HCT116 (cell line): ENCODE data around the gene DMWD. TPM values are rescaled to one million over a fixed set of nuclear protein-coding genes. Genes with fewer than 3 reads are reported as not detected.

Source experiments
- ATAC-seq: fragments of 200-7000 bp; cut with Tn5 transposase; 2 replicates; pipeline ENCODE4 v1.9.1; 2020; ENCODE audit warnings: mild to moderate bottlenecking, moderate library complexity
- BruUV-seq: library from RNA; stranded (reverse); fragments of 400-500 nt; replicated peaks from 2 replicates; lab custom pipeline; 2021; lab: Mats Ljungman, UMichigan
- CTCF ChIA-PET: fragments of 300-600 bp; sonication (Branson Sonifier 250); formaldehyde crosslinking; loops from one replicate; lab custom pipeline; 2021; ENCODE audit warnings: antibody characterized with exemption; lab: Charles Lee
- POLR2A ChIA-PET: fragments of 300-600, 350-600 bp; sonication (Branson Sonifier 250); formaldehyde crosslinking; loops from one replicate; lab custom pipeline; 2021; ENCODE audit warnings: antibody characterized with exemption; lab: Charles Lee
- RAD21 ChIA-PET, 2 experiments: fragments of 300-600 bp; sonication (Branson Sonifier 250); formaldehyde crosslinking; loops; one replicate each; lab custom pipeline; 2023; ENCODE audit warnings: low total read pairs in 2 of 2; ENCODE audit not compliant: uncharacterized antibody in 2 of 2, unreplicated experiment in 2 of 2, low non-redundant PET in 1 of 2; lab: Charles Lee
- DNase-seq: peaks from one replicate; pipeline ENCODE4 v3.0.0-alpha.2; 2010; ENCODE audit warnings: low read depth, low spot score
- H2AFZ ChIP-seq: fragments of 200-600 bp; shearing (Covaris generic), sonication (generic); 2 replicates; pipeline ENCODE4 v1.6.1; 2017; ENCODE audit warnings: low read depth, mixed run types, mixed read lengths, antibody characterized with exemption, low read length; ENCODE audit not compliant: poor library complexity, severe bottlenecking
- H3K27ac ChIP-seq: 2 replicates; pipeline ENCODE4 v1.5.1; 2012; ENCODE audit warnings: low read depth, low read length
- H3K27me3 ChIP-seq: fragments of 200-600 bp; sonication (generic); 2 replicates; pipeline ENCODE4 v1.6.1; 2016; ENCODE audit warnings: mixed run types, low read length, mixed read lengths; ENCODE audit not compliant: insufficient read depth
- H3K36me3 ChIP-seq, 2 experiments: fragments of 200-500 bp in 1 of 2; fragments of 200-600 bp in 1 of 2; sonication (Bioruptor generic) in 1 of 2; sonication (generic) in 1 of 2; 2 replicates each; pipeline versions ENCODE4 v1.5.1 to v1.6.1; 2014 to 2016; ENCODE audit warnings: low read length in 2 of 2, inconsistent platforms in 1 of 2, mixed read lengths in 1 of 2, mixed run types in 1 of 2; ENCODE audit not compliant: insufficient read depth in 2 of 2, control insufficient read depth in 1 of 2
- H3K4me1 ChIP-seq, 2 experiments: fragments of 200-600 bp in 1 of 2; sonication (generic) in 1 of 2; 2 replicates each; pipeline versions ENCODE4 v1.5.1 to v1.6.1; 2012 to 2017; ENCODE audit warnings: low read length in 2 of 2, inconsistent platforms in 1 of 2, mild to moderate bottlenecking in 1 of 2, mixed read lengths in 1 of 2, mixed run types in 1 of 2, moderate library complexity in 1 of 2; ENCODE audit not compliant: insufficient read depth in 2 of 2, control insufficient read depth in 1 of 2
- H3K4me2 ChIP-seq: fragments of 200-600 bp; sonication (generic); 2 replicates; pipeline ENCODE4 v1.6.1; 2017; ENCODE audit warnings: mixed run types, low read length, mixed read lengths
- H3K4me3 ChIP-seq, 2 experiments: fragments of 200-600 bp in 1 of 2; sonication (generic) in 1 of 2; replicated peaks in 1 of 2; 2 replicates each; pipeline ENCODE4 v1.5.1; 2011 to 2016; ENCODE audit warnings: low read length in 2 of 2, control low read depth in 1 of 2, low read depth in 1 of 2, mild to moderate bottlenecking in 1 of 2, mixed read lengths in 1 of 2, mixed run types in 1 of 2
- H3K79me2 ChIP-seq: fragments of 200-600 bp; sonication (generic); 2 replicates; pipeline ENCODE4 v1.6.1; 2017; ENCODE audit warnings: mild to moderate bottlenecking, mixed run types, low read length, moderate library complexity, mixed read lengths; ENCODE audit not compliant: insufficient read depth
- H3K9ac ChIP-seq: fragments of 200-600 bp; sonication (generic); 2 replicates; pipeline ENCODE4 v1.6.1; 2016; ENCODE audit warnings: low read length, mixed read lengths
- H3K9me2 ChIP-seq: fragments of 200-600 bp; sonication (generic), shearing (Covaris generic); 2 replicates; pipeline ENCODE4 v1.6.1; 2017; ENCODE audit warnings: mixed run types, mild to moderate bottlenecking, moderate library complexity; ENCODE audit not compliant: insufficient read depth
- H3K9me3 ChIP-seq, 2 experiments: fragments of 200-500 bp in 1 of 2; fragments of 200-600 bp in 1 of 2; sonication (Bioruptor generic) in 1 of 2; sonication (generic) in 1 of 2; 2 replicates each; pipeline ENCODE4 v1.6.1; 2014 to 2017; ENCODE audit warnings: low read length in 2 of 2, mixed read lengths in 2 of 2, inconsistent platforms in 1 of 2, low read depth in 1 of 2, mild to moderate bottlenecking in 1 of 2, mixed run types in 1 of 2, moderate library complexity in 1 of 2; ENCODE audit not compliant: control insufficient read depth in 1 of 2, insufficient read depth in 1 of 2
- H4K20me1 ChIP-seq: fragments of 200-600 bp; sonication (generic), shearing (Covaris generic); 2 replicates; pipeline ENCODE4 v1.6.1; 2017; ENCODE audit warnings: mixed run types, mild to moderate bottlenecking, moderate library complexity; ENCODE audit not compliant: insufficient read depth
- EGR1 ChIP-seq: IDR thresholded peaks from 2 replicates; pipeline ENCODE4 v1.6.1; 2012; ENCODE audit warnings: low read depth
- EZH2phosphoT487 ChIP-seq: fragments of 200-600 bp; IDR thresholded peaks from 2 replicates; pipeline ENCODE4 v1.6.1; 2018; ENCODE audit warnings: antibody characterized with exemption, borderline replicate concordance
- POLR2AphosphoS5 ChIP-seq: IDR thresholded peaks from 2 replicates; pipeline ENCODE4 v1.6.1; 2011; ENCODE audit warnings: mild to moderate bottlenecking, low read depth, low read length, moderate library complexity
- RAD21 ChIP-seq: IDR thresholded peaks from 2 replicates; pipeline ENCODE4 v1.6.1; 2012; ENCODE audit warnings: low read depth, mild to moderate bottlenecking
- SIN3A ChIP-seq: IDR thresholded peaks from 2 replicates; pipeline ENCODE4 v1.6.1; 2012; ENCODE audit warnings: low read depth
- SP1 ChIP-seq: IDR thresholded peaks from 2 replicates; pipeline ENCODE4 v1.6.1; 2012; ENCODE audit warnings: low read depth
- SRF ChIP-seq: IDR thresholded peaks from 2 replicates; pipeline ENCODE4 v1.6.1; 2012; ENCODE audit warnings: low read depth
- TCF7L2 ChIP-seq: IDR thresholded peaks from 2 replicates; pipeline ENCODE4 v1.7.0; 2011; ENCODE audit warnings: borderline replicate concordance, inconsistent platforms; ENCODE audit not compliant: insufficient read depth, insufficient read length; ENCODE audit errors: extremely low read depth
- ZBTB33 ChIP-seq: IDR thresholded peaks from 2 replicates; pipeline ENCODE4 v1.6.1; 2011; ENCODE audit warnings: mild to moderate bottlenecking, low read length, moderate library complexity; ENCODE audit not compliant: insufficient replicate concordance; ENCODE audit errors: extremely low read depth
- ZFX ChIP-seq: fragments of 450-650 bp; IDR thresholded peaks from 2 replicates; pipeline ENCODE4 v1.6.1; 2017
- ZNF274 ChIP-seq: fragments of 200-500 bp; sonication (Bioruptor generic); IDR thresholded peaks from 2 replicates; pipeline ENCODE4 v1.6.1; 2014; ENCODE audit warnings: mild to moderate bottlenecking, low read depth, low read length, inconsistent platforms
- intact Hi-C: fragments of 100-400 bp; cut with micrococcal nuclease; formaldehyde crosslinking; loops from 2 replicates; pipeline ENCODE4 v1.10.0; 2022
- total RNA-seq: library from RNA; stranded (reverse); gene quantifications from one replicate; pipeline ENCODE4 v1.2.1, GENCODE V29; 2021; ENCODE audit not compliant: unreplicated experiment

DMWD gene
- total RNA-seq, 1 experiment from 2014 or later = 56.8 TPM

- peak; percentile 87 for TF ChIP-seq RAD21
- no peak for TF ChIP-seq SP1
- no peak for TF ChIP-seq TCF7L2
Observed at GRCh38 chr19:45817010-45817724, 24.5 kb upstream of the DMWD start (continued).

GRCh38 chr19:45816236-45817009, 23.8 kb upstream of the DMWD start:
- CTCF ChIA-PET = interaction anchor here (0.6 to 3.8 kb wide), 28 partner anchors 8 to 261 kb away, joined by 3 to 26 read pairs (median 5); partner anchors contain the start of genes DMPK, DMWD, FOXA3 and IRF2BP1
- Histone ChIP-seq H3K9me3 (no peaks in the 10 kb centered on the region), H3K9me2 (no peaks in the 10 kb centered on the region), H3K4me2 (no peak overlapping the region), H3K4me3 (no peak overlapping the region), H3K27ac (no peak overlapping the region), H3K36me3 (peaks cover 5 to 10% of the 10 kb centered on the region in 2 experiments; a peak in 3 of 4 replicates), H3K79me2 (no peaks in the 10 kb centered on the region), H3K27me3 (no peaks in the 10 kb centered on the region), H3K9ac (no peak overlapping the region), H3K4me1 (peaks cover 3 to 11% of the 10 kb centered on the region in 2 experiments; a peak in 3 of 4 replicates), H2AFZ (no peak overlapping the region), H4K20me1 (no peaks in the 10 kb centered on the region)
- DNase-seq (no peak), ATAC-seq (no peak)
- POLR2A ChIA-PET = interaction anchor here (0.6 to 1.0 kb wide), 3 partner anchors 10 to 179 kb away, joined by 3 read pairs; partner anchors contain the start of gene CCDC61
- TF ChIP-seq POLR2AphosphoS5 (no peak), EZH2phosphoT487 (no peak), SRF (no peak), ZNF274 (no peak), ZFX (no peak), EGR1 (no peak), SIN3A (no peak), ZBTB33 (no peak)
- intact Hi-C loops = loop anchor here (1.0 kb wide), 2 partner anchors 67 to 261 kb away; no protein-coding TSS in a partner anchor
- RAD21 ChIA-PET = interaction anchor here (0.6 to 0.7 kb wide), 5 partner anchors 16 to 98 kb away, joined by 3 to 6 read pairs (median 4); partner anchors contain the start of genes FOXA3 (in 1 of the 2) and SIX5 (in 1 of the 2)
- BruUV-seq = no TSS peak
